Stimulated activated CD4-positive, alpha-beta T cell treated with anti-CD3 and anti-CD28 coated beads, Interleukin-12 subunit alpha, Interleukin-12 subunit beta, amount 100 ng/mL, for 4 hours (primary cell): Measurements from ENCODE around the gene ROCK2.

Source experiments
- DNase-seq: peaks from one replicate; pipeline ENCODE4 v3.0.0-alpha.2; 2020

The ROCK2 gene

GRCh38 chr2:11224887-11225286 is 119.5 kb downstream of the ROCK2 start:
- no peak for DNase-seq

GRCh38 chr2:11222845-11223244 is 121.6 kb downstream of the ROCK2 start:
- DNase-seq: no peak

GRCh38 chr2:11220445-11220844 is 124.0 kb downstream of the ROCK2 start:
- DNase-seq: no peak

- DNase-seq: no peak
Measured at GRCh38 chr2:11215407-11215806, 129.0 kb downstream of the ROCK2 start.

- no peak for DNase-seq
Measured at GRCh38 chr2:11214770-11215169, 129.7 kb downstream of the ROCK2 start.

- no peak for DNase-seq
Measured at GRCh38 chr2:11213975-11214374, 130.5 kb downstream of the ROCK2 start.

- DNase-seq: no peak
Measured at GRCh38 chr2:11213090-11213638, 131.3 kb downstream of the ROCK2 start.

- DNase-seq: no peak
Measured at GRCh38 chr2:11212645-11213044, 131.8 kb downstream of the ROCK2 start.

GRCh38 chr2:11208083-11208482 is 136.4 kb downstream of the ROCK2 start:
- DNase-seq: no peak

- DNase-seq: no peak
Measured at GRCh38 chr2:11203480-11203879, 141.0 kb downstream of the ROCK2 start.

GRCh38 chr2:11201969-11202368 is 142.5 kb downstream of the ROCK2 start:
- DNase-seq: no peak

GRCh38 chr2:11200651-11201050 is 143.8 kb downstream of the ROCK2 start:
- DNase-seq: no peak

GRCh38 chr2:11196246-11196645 is 148.2 kb downstream of the ROCK2 start:
- no peak for DNase-seq

GRCh38 chr2:11187731-11188130 is 156.7 kb downstream of the ROCK2 start:
- DNase-seq: no peak

GRCh38 chr2:11187083-11187619 is 157.3 kb downstream of the ROCK2 start:
- DNase-seq: no peak

- no peak for DNase-seq
Measured at GRCh38 chr2:11186145-11186544, 158.3 kb downstream of the ROCK2 start.

GRCh38 chr2:11182951-11183350 is 161.5 kb downstream of the ROCK2 start:
- no peak for DNase-seq

GRCh38 chr2:11180653-11181052 is 163.8 kb downstream of the ROCK2 start:
- no peak for DNase-seq

- no peak for DNase-seq
Measured at GRCh38 chr2:11179899-11180298, 164.5 kb downstream of the ROCK2 start.

GRCh38 chr2:11179196-11179595 is 165.2 kb downstream of the ROCK2 start:
- DNase-seq: no peak

GRCh38 chr2:11177871-11178690 is 166.4 kb downstream of the ROCK2 start:
- DNase-seq: no peak

GRCh38 chr2:11175293-11175795 is 169.1 kb downstream of the ROCK2 start:
- DNase-seq: no peak

GRCh38 chr2:11174222-11174621 is 170.2 kb downstream of the ROCK2 start:
- DNase-seq: no peak

- DNase-seq: no peak
Measured at GRCh38 chr2:11169333-11169732, 175.1 kb downstream of the ROCK2 start.
